Testis (tissue), 3 donors: ENCODE measurements around the gene MRPL43. TPM values are rescaled to one million over a fixed set of nuclear protein-coding genes. Genes with fewer than 3 reads are reported as not detected.

Source experiments
- DNase-seq: peaks from one replicate; pipeline ENCODE4 v3.0.0-alpha.2; 2019
- H3K27ac ChIP-seq, 2 donors: fragments of 200-600 bp; sonication (generic); one replicate each; pipeline ENCODE4 v1.5.1; 2019
- H3K27me3 ChIP-seq: fragments of 200-600 bp; sonication (generic); one replicate; pipeline ENCODE4 v1.5.1; 2019
- H3K36me3 ChIP-seq: fragments of 200-600 bp; sonication (generic); one replicate; pipeline ENCODE4 v1.5.1; 2017; ENCODE audit warnings: low read depth; ENCODE audit errors: missing control alignments
- H3K4me1 ChIP-seq: fragments of 200-600 bp; sonication (generic); one replicate; pipeline ENCODE4 v1.5.1; 2019
- H3K4me3 ChIP-seq, 2 donors: fragments of 200-600 bp; sonication (generic); one replicate each; pipeline ENCODE4 v1.5.1; 2017 to 2019
- H3K9me3 ChIP-seq: fragments of 200-600 bp; sonication (generic); one replicate; pipeline ENCODE4 v1.5.1; 2017
- POLR2A ChIP-seq: fragments of 450-650 bp; IDR thresholded peaks from one replicate; pipeline ENCODE4 v1.6.1; 2017; ENCODE audit warnings: antibody characterized with exemption, mild to moderate bottlenecking, moderate library complexity
- WGBS, 2 donors: methylation state at CpG; one replicate each; pipeline ENCODE4 v1.1.5; 2018; 5-methylcytosine and 5-hydroxymethylcytosine counted together
- intact Hi-C: fragments of 100-400 bp; cut with DNase I; formaldehyde crosslinking; loops from one replicate; pipeline ENCODE4 v1.15.1; 2023; ENCODE audit warnings: low total_unique reads
- polyA plus RNA-seq: library from polyadenylated mRNA; stranded (reverse); fragments of 350-450 nt; fragmentation: Illumina TruSeq; extraction: RNeasy Lipid Tissue Mini Kit (QIAGEN cat#74804); gene quantifications from one replicate; pipeline ENCODE4 v1.2.3, GENCODE V29; 2014; ENCODE audit warnings: low read depth, low replicate concordance; ENCODE audit not compliant: insufficient read depth
- total RNA-seq, 2 donors: library from RNA; depleted of rRNA; stranded (reverse); fragments of >200 nt; gene quantifications; one replicate each; pipeline ENCODE4 v1.2.3, GENCODE V29; 2016
- TF ChIP-seq, protein P1 (sequence below), 3 experiments: fragments of 450-650 bp in 2 of 3; fragments of 200-600 bp in 1 of 3; sonication (generic) in 1 of 3; IDR thresholded peaks; one replicate each; pipeline ENCODE4 v1.5.1; 2016 to 2019; ENCODE audit warnings: antibody characterized with exemption in 3 of 3, mild to moderate bottlenecking in 2 of 3, moderate library complexity in 1 of 3

MRPL43 gene
- total and polyA plus RNA-seq, 3 donors from 2014 or later, result 123 to 199 (median 124) TPM

DNA sequence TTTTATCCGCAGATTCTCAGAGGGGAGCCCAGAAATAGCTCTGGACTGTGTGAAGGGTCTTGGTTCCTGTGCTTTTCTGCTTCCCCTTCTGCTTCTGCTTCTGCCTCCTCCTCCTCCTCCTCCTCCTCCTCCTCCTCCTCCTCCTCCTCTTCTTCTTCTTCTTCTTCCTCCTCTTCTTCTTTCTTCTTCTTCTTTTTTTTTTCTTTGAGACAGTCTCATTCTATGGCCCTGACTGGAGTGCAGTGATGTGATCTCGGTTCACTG is 32.1 kb upstream of the MRPL43 start:
- H3K27ac ChIP-seq, result no peak overlapping the region
- intact Hi-C loops, result no loop called here
- H3K9me3 ChIP-seq, result no peaks in the 10 kb centered on the region
- DNase-seq, result no peak
- H3K4me3 ChIP-seq, result no peak overlapping the region
- 29 to 55% methylated on average over 2 of the region's 2 CpGs for WGBS, 2 donors
- no peaks in the 10 kb centered on the region for H3K27me3 ChIP-seq
- peaks cover 9% of the 10 kb centered on the region for H3K4me1 ChIP-seq
- TF ChIP-seq, protein P1, sequence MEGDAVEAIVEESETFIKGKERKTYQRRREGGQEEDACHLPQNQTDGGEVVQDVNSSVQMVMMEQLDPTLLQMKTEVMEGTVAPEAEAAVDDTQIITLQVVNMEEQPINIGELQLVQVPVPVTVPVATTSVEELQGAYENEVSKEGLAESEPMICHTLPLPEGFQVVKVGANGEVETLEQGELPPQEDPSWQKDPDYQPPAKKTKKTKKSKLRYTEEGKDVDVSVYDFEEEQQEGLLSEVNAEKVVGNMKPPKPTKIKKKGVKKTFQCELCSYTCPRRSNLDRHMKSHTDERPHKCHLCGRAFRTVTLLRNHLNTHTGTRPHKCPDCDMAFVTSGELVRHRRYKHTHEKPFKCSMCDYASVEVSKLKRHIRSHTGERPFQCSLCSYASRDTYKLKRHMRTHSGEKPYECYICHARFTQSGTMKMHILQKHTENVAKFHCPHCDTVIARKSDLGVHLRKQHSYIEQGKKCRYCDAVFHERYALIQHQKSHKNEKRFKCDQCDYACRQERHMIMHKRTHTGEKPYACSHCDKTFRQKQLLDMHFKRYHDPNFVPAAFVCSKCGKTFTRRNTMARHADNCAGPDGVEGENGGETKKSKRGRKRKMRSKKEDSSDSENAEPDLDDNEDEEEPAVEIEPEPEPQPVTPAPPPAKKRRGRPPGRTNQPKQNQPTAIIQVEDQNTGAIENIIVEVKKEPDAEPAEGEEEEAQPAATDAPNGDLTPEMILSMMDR (IDR thresholded peaks at IDR 0.05), result no peak
- TF ChIP-seq POLR2A, result no peak
- no peaks in the 10 kb centered on the region for H3K36me3 ChIP-seq

DNA sequence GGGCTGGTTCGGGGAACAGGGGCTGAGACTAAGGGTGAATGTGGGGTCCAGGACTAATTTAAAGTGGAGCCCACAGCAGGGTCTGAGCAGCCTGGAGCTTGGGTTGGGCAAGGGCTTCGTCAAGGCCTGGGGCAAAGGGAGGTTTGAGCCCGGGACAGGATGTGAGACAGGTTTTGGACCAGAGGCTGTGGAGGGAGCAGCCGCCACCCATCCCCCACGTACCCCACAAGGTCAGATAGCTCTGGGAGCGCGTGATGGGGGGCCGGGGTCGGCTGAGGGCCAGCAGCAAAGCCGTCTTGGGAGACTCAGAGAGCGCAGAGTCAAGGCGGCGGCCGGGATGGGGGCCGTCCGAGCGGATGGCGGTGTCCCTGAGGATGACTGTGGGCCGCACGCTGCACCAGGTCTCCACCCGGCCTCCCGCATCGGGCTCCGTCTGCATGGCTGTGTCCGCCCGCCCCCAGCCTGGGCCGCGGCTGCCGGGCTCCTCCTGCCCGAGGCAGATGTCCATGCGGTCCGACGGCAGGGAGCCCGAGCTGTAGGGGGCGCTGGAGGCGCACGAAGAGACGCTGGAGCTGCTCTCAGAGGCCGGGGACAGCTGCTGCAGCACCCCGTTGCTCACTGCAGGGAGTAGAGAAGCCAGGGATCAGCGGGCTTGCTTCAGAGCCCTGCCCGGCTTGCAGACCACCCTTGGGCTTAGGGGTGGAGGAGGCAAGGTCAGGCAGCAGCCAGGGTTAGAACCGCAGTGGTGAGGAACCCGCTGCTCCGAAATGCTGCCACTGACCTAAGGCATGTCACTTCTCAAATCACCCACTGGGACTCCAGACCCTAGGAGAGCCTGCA is 31.5 kb upstream of the MRPL43 start:
- TF ChIP-seq POLR2A, result no peak
- TF ChIP-seq, protein P1 (IDR thresholded peaks at IDR 0.05), result peak; percentile 56 to 74 (median 67)
- H3K27ac ChIP-seq, result no peak overlapping the region
- H3K9me3 ChIP-seq, result no peaks in the 10 kb centered on the region
- peak overlapping the region in 1 of 2 donors; percentile 4 for H3K4me3 ChIP-seq
- no peaks in the 10 kb centered on the region for H3K36me3 ChIP-seq
- peaks cover 9% of the 10 kb centered on the region for H3K4me1 ChIP-seq
- WGBS, 2 donors, result 14 to 30% methylated on average over 15 to 44 of the region's 45 CpGs
- DNase-seq, result peak; percentile 93
- H3K27me3 ChIP-seq, result no peaks in the 10 kb centered on the region
- intact Hi-C loops, result no loop called here

DNA sequence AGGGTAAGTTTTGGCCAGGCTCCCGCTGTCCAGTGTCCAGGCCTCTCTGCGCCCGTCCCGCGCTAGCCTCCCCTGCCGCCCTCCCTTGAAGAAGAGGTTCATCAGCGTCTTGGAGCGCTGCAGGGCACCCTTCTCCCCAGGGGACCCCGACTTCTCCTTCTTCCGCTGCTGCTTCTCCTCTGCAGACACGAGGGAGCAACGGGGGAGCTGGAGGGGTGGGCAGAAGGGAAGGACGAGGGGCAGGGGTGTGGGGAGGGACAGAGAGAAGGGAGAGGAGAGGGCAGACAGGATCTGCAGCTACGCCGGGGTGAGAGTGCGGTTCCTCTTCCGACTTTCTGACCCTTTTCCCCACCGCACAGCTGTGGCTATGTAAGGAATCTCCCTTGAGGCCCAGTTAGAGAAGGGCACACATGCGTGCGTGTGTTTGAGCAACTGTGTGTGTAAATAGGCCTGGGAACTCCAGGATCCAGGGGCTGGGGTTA is 30.9 kb upstream of the MRPL43 start:
- intact Hi-C loops, result no loop called here
- Histone ChIP-seq H3K27me3 (no peaks in the 10 kb centered on the region), H3K27ac (no peak overlapping the region)

DNA sequence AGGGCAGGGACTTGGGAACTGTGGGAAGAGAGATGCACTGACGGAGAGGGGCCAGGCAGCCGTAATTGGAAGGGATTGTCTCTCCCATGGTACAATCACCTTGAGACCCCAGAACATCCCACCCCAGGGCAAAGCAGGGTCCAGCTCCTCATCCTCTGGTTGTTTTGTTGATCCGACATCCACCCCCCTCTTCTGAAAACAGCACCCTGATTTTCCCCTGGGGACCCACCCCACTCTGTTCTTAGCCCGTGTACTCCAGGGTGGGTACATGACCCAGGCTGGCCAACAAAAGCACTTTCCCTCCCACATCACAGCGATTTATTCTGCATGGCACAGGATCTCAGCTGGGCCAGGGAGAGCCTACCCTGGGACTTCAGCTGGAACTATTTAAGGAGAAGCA is 29.5 kb upstream of the MRPL43 start:
- intact Hi-C loops, result no loop called here
- Histone ChIP-seq H3K4me3 (no peak overlapping the region), H3K9me3 (no peaks in the 10 kb centered on the region), H3K27me3 (no peaks in the 10 kb centered on the region), H3K4me1 (peaks cover 17% of the 10 kb centered on the region), H3K27ac (no peak overlapping the region), H3K36me3 (no peaks in the 10 kb centered on the region)
- TF ChIP-seq POLR2A, result no peak
- TF ChIP-seq, protein P1 (IDR thresholded peaks at IDR 0.05), result no peak
- no peak for DNase-seq
- WGBS, 2 donors, result 68 to 76% methylated on average over 5 of the region's 5 CpGs

More for the DNA sequence above, 30.9 kb upstream of the MRPL43 start:
- H3K4me1 ChIP-seq, result peaks cover 10% of the 10 kb centered on the region
- no peak for DNase-seq
- H3K9me3 ChIP-seq, result no peaks in the 10 kb centered on the region
- H3K4me3 ChIP-seq, result no peak overlapping the region
- no peak for TF ChIP-seq POLR2A
- TF ChIP-seq, protein P1 (IDR thresholded peaks at IDR 0.05), result no peak
- H3K36me3 ChIP-seq, result no peaks in the 10 kb centered on the region
- 37 to 39% methylated on average over 20 of the region's 20 CpGs for WGBS, 2 donors

DNA sequence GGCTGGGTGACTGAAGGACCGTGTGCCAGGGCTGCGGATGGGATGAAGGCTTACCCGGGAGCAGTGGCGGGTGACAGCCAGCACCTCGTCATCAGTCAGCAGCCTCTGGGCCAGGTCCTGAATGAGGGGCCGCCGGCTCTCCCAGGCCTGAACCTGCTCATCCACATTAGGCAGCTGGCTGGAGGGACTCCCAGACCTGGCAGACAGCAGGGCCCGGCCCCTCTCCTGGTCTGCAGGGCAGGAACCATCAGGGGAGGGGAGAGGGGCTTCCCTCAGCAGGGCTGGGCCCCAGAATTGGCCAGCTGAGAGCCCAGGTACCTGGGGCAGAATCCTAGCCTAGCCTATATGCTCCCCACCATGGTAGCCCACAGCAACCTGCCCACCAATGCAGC is 28.3 kb upstream of the MRPL43 start:
- Histone ChIP-seq H3K4me1 (peaks cover 17% of the 10 kb centered on the region), H3K27ac (no peak overlapping the region), H3K9me3 (no peaks in the 10 kb centered on the region), H3K27me3 (no peaks in the 10 kb centered on the region), H3K4me3 (no peak overlapping the region), H3K36me3 (no peaks in the 10 kb centered on the region)
- intact Hi-C loops, result no loop called here
- DNase-seq, result no peak
- WGBS, 2 donors, result 86 to 98% methylated on average over 6 to 8 of the region's 8 CpGs
- TF ChIP-seq POLR2A, result no peak
- TF ChIP-seq, protein P1 (IDR thresholded peaks at IDR 0.05), result no peak
